ENCODE results near the gene DRC1.

- TF ChIP-seq, protein P1, sequence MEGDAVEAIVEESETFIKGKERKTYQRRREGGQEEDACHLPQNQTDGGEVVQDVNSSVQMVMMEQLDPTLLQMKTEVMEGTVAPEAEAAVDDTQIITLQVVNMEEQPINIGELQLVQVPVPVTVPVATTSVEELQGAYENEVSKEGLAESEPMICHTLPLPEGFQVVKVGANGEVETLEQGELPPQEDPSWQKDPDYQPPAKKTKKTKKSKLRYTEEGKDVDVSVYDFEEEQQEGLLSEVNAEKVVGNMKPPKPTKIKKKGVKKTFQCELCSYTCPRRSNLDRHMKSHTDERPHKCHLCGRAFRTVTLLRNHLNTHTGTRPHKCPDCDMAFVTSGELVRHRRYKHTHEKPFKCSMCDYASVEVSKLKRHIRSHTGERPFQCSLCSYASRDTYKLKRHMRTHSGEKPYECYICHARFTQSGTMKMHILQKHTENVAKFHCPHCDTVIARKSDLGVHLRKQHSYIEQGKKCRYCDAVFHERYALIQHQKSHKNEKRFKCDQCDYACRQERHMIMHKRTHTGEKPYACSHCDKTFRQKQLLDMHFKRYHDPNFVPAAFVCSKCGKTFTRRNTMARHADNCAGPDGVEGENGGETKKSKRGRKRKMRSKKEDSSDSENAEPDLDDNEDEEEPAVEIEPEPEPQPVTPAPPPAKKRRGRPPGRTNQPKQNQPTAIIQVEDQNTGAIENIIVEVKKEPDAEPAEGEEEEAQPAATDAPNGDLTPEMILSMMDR (IDR thresholded peaks at IDR 0.05; ENCODE audit: low read depth, low read length, poor library complexity, severe bottlenecking), result no peak
- no peak for TF ChIP-seq EZH2phosphoT487 (IDR thresholded peaks at IDR 0.05; ENCODE audit: borderline replicate concordance, low read length)
Observed at GRCh38 chr2:26486789-26487188, 85.1 kb downstream of the DRC1 start.

All from DOHH2 (cell line).